Measurements from ENCODE around the gene TMEM233.

The TMEM233 gene

DNA sequence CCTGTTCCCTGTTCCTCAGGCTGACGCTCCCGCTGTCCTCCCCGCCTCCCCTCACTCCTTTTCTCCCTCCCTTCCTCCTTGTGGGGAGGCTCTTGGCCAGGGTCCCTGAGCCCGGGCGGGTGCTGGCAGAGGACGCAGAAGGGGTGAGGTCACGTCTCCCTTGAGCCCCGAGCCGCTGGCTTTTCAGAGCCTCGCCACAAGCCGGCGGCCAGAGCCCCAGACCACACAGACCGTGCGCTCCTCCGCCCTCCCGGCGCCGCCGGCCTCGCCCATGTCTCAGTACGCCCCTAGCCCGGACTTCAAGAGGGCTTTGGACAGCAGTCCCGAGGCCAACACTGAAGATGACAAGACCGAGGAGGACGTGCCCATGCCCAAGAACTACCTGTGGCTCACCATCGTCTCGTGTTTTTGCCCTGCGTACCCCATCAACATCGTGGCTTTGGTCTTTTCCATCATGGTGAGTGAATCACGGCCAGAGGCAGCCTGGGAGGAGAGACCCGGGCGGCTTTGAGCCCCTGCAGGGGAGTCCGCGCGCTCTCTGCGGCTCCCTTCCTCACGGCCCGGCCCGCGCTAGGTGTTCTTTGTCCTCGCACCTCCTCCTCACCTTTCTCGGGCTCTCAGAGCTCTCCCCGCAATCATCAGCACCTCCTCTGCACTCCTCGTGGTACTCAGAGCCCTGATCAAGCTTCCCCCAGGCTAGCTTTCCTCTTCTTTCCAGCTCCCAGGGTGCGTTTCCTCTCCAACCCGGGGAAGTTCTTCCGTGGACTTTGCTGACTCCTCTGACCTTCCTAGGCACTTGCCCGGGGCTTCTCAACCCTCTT lies at the start of gene TMEM233:
TMEM233 (plus strand) TSS at position 197 of the 821 bp plus-strand sequence; CDS start at position 272, 75 bp downstream.
- no peak for DNase-seq

DNA sequence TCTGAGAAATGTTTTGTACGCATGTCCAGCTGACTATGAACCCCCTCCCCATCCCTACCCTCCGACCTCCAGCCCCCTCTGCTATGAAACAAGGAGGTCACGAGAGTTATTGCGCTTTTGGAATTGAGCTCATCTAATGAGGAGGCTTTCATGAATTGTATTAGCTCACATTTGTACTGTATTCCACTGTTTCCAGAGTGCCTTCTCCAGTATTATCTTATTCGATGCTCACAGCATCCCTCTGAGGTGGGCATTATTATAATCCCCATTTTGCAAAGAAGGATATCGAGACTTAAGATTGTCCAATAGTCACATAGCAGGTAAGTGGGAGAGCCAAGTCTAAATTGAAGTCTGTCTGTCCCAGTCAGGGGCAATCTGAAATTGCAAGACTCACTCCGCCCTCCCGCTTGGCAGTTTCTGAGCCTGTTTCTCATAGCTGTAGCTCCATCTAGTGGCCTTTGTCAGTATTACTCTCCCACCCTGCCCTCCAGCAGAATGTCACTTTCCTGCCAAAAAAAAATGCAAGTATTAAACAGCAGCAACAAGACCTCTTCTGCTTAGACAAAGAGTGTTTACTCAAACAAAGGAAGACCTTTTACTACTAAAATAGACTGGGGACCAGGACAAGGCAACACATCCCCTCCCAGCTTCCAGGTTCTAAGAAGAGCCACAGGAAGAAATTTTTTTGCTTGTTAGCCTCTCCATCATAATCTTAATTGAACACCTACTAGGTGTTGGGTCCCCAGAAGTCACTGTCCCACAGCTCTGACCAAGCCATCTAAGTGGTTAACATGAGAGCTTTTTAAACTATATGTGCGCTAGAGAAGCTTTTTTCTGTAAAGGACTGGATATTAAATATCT lies 48.6 kb upstream of the TMEM233 start:
- peak; percentile 57 for DNase-seq

DNA sequence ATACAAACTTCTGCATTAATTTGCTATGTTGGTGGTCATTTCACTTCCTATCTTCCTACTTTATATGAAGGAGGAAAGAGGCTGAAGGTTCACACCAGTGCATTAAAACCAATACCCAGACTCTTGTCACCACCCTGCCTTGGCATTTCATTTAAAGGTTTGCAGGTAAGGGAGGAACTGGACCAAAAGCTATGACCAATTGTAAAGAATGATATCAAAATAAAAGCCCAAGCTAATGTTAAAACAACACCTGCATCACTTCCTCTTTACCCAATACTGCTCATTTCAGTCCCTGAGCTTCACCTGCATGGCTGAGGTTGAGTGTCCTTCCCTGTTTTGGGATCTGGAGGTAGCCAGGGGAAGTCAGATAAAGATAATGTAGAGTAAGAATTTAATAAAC lies 47.2 kb upstream of the TMEM233 start:
- DNase-seq = no peak

DNA sequence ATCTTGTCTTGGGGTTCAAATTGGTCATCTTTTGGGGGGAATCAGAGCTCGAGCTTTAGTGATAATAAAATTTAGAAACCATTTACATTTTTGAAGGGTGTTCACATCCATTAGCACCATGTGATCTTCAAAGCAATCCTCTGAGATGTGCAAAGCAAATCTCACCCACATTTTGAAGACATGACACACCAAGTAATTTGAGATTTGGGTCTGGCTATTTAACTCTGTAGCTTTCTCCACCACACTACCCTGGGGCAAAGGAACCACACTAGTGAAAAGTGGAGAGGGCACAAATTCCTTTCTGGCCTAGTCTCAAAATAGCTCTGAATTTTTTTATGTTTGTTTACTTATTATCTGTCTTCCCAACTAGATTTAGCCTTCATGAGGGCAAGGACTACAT lies 46.6 kb upstream of the TMEM233 start:
- DNase-seq = no peak

DNA sequence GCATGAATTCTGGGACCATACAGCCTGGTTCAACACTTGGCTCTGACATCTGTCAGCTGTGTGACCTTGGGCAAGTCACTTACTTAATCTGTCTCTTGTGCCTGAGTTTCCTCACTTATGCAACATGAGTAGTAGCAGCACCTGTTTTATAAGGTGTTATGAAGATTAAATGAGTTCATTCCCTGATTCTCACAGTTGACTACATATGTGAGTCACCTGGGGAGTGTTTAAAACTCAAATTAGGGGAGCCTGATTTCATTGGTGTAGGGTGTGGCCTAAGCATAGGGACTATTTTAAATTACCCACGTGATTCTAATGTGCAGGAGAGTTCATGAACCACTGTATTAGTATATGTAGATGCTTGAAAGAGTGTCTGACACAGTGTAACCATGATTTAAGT lies 36.7 kb upstream of the TMEM233 start:
- no peak for DNase-seq

DNA sequence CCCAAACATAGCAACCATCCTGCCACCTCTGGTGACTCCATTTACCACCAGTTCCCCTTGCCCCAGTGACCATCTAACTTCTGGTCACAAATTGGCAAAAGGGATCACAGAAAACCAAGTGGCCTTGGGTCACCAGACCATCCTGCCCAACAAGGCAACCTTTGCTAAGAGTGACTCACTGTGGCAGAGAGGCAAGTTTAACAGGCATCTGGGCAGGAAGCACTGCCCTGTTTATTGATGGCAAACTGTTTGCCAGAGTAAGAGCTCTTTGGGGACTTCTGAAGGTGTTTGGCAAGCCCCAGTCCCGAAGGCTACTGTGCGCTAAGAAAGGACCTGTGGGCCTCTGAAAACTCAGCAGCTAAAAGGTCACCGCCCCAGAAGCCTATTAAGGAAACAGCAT lies 28.2 kb upstream of the TMEM233 start:
- no peak for DNase-seq

DNA sequence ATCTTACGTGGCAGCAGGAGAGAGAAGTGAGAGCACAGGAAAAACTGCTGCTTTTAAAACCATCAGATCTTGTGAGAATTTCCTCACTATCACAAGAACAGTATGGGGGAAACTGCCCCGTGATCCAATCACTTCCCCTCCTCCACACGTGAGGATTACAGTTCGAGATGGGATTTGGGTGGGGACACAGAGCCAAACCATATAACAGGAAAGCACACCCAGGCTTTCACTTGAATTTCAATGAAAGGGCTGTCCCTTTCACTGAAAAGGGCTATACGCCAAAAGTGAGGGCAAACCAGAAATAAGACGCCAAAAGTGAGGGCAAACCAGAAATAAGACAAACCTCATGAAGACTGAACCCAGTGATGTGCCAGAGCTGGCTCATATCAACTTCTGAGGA lies 22.8 kb upstream of the TMEM233 start:
- no peak for DNase-seq

DNA sequence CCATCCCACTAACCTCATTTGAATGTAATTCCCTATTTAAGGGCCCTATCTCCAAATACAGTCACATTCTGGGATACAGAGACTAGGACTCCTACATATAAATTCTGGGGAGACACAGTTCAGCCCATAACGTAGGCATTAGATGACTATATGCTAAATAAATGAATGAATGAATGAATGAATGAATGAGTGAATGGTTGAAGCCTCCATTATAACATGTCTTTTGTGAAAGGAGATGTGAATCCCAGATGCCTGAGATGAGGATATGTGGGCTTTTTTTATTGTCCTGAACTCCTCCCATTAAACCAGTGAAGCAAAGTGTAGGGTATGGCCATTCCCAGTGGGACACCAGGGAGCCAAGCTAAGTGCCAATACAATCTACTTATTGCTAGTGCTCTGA lies 20.5 kb upstream of the TMEM233 start:
- DNase-seq = no peak

DNA sequence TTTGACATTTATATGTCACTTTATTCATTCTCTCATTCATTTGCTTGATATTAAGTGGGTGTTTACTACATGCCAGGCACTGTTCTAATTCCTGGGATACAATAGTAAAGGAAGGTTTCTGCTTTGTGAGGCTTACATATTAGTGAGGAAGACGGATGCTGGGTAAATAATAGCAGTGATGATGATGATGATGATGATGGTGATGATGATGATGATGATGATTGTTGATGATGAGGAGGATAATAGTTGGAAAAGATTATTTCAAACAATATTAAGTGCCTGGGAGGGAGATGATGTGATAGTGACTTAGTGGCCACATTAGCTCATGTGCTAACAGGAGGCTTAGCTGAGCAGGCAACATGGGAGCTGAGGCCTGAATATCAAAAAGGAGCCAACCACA lies 19.3 kb upstream of the TMEM233 start:
- DNase-seq = no peak

DNA sequence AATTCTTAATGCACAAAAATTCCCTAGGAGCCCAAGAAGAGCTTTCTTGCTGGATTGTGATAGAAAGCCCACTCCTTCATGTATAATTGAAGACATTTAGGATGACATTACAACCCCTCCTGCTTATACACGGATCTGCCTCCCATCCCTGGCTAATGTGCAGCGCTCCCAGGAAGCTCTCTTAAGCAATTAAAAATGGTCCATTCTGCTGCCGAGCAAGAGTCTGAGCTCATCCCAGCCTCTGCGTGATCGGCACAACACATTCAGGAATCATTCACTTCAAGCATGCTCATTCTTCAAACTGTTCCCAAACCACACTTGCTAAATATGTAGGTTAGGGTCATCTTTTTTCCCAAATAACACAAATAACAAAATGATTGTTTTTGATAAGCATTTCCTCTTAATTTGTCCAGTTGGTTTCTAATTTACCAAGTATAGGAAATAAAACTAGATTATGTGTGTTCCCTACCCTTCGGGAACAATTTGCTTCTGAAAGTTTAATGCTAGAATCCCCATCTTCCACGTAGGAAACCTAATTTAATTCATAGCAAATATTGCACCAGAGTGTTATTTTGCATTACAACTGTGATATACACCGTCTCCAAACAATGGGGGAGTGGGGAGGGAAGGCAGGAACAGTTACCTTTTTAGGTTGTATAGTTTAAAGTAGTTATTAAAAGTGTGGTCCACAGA lies 17.3 kb upstream of the TMEM233 start:
- DNase-seq = no peak

DNA sequence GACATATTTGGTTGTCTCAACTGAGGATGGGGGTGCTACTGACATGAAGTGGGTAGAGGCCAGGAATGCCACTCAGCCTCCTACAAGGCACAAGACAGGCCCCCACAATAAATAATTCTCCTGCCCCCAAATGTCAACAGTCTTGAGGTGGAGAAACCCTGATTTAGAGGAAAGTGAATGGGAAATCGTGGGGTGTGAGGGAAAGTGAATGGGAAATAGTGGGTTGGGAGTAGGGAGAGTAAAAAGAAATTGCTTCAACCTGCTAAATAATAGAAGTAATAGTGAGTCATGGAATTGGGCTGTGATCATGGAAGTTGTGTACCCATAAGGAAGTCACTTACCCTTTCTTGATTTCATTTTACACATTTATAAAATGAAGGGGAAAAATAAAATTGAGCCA lies 16.7 kb upstream of the TMEM233 start:
- DNase-seq = no peak

DNA sequence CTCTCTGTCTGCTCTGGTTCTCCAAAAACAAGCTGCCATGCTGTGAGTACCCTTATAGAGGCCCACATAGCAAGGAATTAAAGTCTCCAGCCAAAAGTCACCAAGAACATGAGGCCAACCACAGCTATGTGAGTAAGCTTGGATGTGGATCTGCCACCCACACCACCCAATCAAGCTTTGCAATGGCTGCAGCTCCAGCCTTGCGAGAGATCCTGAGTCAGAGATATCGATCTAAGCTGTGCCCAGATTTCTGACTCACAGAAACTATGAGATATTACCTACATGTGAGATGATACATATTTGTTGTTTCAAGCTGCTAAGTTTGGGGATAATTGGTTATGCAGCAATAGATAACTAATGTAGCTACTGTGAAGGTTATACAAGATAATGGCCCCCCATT lies 15.5 kb upstream of the TMEM233 start:
- DNase-seq = no peak

DNA sequence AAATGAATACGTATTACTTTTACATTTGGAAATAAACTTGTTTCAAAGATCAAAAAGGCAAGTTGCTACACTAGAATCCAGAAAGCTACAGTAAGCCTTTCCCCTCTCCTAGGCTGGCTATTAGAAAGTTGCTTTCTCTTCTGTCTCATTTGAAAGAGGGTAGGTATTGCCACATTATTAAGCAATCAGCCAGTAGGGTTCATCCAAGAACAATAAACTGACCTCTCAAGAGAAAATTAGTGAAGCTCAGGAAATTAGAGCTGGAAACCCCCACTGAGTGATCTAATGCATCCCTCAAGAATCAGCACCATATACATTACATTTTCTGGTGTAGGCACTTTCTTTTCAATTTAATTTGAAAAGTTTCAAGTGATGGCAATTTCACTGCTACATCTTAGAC lies 4.5 kb upstream of the TMEM233 start:
- DNase-seq = no peak

DNA sequence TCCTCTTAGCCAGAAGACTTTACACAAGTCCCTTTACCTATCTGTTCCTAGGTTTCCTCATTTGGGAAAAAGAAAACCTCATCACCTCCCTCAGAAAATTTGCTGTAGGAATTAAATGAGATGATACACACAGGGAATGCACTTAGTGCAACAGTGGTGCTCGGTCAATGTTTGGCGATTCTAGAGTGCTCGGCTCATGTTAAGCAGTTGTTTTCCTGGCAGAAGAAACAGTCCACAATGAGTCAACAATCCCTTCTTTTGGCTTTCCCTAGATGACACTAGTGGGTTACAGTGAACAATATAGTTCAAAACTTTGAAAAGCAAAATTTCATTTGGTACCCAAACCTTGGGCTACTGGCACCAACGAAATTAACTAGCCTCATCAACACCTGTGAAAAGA lies 3.9 kb upstream of the TMEM233 start:
- DNase-seq = no peak

DNA sequence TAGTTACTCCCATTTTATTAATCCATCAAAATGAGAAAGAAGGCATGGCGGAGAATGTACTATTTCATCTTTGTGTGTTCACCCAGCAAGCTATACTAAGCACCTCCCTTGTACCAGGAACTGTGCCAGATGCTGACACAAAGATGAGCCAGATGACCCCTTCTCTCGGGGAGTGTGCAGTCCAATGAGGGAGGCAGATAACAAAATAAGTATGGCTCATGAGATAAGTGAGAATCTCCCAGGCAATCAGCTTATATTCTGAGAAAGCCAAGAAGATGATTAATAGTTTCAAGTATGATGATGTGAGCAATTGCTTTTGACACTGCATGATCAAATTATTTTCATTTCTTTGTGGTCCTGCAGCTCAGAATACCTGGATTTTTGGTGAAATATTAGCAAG lies 1.3 kb upstream of the TMEM233 start:
- DNase-seq = no peak

DNA sequence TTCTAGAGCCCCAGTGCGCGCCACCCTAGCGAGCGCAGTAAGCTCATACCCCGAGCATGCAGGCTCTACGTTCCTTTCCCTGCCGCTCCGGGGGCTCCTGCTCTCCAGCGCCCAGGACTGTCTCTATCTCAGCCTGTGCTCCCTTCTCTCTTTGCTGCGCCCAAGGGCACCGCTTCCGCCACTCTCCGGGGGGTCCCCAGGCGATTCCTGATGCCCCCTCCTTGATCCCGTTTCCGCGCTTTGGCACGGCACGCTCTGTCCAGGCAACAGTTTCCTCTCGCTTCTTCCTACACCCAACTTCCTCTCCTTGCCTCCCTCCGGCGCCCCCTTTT lies 791 bp downstream of the TMEM233 start:
- no peak for DNase-seq

DNA sequence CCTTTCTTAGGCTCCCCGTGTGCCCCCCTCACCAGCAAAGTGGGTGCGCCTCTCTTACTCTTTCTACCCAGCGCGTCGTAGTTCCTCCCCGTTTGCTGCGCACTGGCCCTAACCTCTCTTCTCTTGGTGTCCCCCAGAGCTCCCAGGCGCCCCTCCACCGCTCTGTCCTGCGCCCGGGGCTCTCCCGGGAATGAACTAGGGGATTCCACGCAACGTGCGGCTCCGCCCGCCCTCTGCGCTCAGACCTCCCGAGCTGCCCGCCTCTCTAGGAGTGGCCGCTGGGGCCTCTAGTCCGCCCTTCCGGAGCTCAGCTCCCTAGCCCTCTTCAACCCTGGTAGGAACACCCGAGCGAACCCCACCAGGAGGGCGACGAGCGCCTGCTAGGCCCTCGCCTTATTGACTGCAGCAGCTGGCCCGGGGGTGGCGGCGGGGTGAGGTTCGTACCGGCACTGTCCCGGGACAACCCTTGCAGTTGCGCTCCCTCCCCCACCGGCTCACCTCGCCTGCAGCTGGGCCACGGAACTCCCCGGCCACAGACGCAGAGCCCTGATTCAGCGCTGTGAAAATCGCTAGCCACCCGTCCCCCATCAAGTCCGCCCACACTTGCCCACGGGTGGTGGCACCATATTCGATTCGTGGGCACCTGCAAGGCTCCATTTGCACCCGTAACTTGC lies 1.3 kb downstream of the TMEM233 start:
- no peak for DNase-seq

DNA sequence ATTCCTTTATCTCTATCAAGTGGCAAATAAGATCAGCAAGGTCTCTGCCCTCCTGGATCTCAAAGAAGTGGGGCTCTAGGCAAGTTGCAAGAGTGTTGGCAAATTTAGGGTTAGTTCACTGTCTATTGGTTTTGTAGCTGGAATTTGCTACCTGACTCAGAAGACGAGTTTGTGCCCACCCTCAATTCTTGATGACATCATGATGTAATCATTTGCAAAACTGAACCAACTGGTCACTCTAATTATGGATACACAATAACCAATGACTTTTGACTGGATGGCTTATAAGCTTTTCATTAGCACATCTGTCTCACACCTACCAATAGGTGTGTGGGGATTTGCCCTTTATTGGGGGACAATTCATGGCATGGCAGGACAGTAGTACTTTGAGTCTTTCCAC lies 4.6 kb downstream of the TMEM233 start:
- DNase-seq = no peak

DNA sequence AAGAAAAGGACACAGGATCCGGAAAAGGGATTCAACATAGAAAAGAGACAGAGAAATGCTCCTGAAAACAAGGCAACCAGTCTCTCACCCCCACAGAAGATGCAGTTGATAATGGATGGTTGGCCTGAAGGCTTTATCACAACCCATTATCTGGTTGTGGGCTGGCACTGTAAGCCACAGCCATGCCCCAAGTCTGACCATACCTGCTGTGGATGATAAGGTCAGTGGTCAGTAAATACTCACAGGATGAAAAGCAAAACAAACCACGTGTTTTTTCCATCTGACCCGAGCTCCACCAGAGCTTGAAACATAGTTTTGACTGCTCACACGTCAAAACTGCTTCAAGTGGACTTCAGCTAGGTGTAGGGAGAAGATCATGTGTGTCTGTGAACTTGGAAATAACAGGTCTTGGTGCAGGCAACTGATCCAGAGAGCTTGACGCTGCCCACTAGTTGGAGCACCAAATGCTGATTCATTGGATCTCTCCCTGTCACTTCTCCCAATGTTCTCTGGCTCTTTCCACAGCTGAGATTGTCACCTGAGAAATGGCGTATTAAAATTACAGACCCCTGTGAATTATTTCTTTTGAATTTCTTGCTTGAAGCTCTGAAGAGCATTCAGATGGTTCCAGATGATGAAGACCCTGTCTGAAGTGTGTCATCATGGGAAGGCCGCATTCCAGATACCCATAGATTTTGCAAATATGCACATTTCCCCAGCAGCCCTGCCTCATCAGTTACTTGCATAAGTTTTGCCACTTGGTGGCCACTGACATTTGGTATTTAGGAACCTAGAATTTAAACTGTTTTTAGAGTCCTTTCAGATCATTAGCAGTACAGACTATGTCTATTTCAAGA lies 8.5 kb downstream of the TMEM233 start:
- no peak for DNase-seq

DNA sequence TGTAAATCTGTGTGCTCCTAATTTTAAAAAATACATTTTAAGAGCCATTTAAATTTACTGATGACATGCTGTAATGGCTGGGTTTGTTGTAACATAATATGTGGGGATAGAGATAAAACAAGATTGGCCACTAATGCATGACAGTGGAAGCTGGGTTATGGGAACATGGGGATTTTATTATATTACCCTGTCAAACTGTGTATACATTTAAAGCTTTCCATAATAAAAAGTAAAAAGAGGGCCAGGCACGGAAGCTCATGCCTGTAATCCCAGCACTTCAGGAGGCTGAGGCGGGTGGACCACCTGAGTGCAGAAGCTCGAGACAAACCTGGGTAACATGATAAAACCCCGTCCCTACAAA lies 9.1 kb downstream of the TMEM233 start:
- no peak for DNase-seq

DNA sequence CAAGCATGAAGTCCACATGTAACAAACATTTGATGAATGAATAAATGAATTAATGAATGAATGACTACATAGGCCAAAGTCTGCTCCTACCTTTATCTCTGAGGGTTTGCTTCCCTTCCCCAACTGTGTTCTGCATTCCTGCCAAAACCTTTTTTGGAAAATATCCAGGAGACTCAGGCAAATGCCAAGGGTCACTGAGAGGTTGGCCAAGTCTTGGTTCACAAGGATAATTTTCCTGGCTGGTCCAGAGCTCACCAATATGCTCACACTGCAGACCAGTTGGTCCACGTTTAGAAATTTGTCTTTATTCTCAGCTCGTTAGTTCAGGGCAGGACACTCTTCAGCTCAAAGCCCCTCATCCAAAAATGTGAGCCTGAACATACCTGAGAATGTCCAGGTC lies 10.2 kb downstream of the TMEM233 start:
- DNase-seq = no peak

DNA sequence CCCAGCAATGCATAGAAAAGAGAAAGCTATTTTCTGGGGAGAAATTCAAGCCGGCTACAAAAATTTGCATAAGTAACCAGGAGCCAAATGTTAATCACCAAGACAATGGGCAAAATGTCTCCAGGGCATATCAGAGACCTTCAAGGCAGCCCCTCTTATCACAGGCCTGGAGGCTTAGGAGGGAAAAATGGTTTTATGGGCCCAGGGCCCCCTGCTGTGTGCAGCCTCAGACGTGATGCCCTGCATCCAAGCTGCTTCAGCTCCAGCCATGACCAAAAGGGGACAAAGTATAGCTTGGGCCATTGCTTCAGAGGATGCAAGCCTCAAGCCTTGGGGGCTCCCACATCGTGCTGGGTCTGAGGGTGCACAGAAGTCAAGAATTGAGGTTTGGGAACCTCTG lies 15.8 kb downstream of the TMEM233 start:
- DNase-seq = no peak
